HG03354 (cell line): ENCODE results near the gene PLXNA4.

Experiments used
- ATAC-seq: cut with Tn5 transposase; IDR thresholded peaks from one replicate; pipeline ENCODE4 v1.9.1; 2021; ENCODE audit warnings: mild to moderate bottlenecking; ENCODE audit not compliant: unreplicated experiment, poor library complexity, severe bottlenecking

The PLXNA4 gene

GRCh38 chr7:132158166-132158565, 418.1 kb downstream of the PLXNA4 start:
- ATAC-seq = no peak

- no peak for ATAC-seq
Observed at GRCh38 chr7:132155715-132156114, 420.6 kb downstream of the PLXNA4 start.

GRCh38 chr7:132154695-132155471, 421.4 kb downstream of the PLXNA4 start:
- no peak for ATAC-seq

- no peak for ATAC-seq
Observed at GRCh38 chr7:132154248-132154647, 422.0 kb downstream of the PLXNA4 start.

GRCh38 chr7:132152131-132152889, 424.0 kb downstream of the PLXNA4 start:
- no peak for ATAC-seq

- ATAC-seq = no peak
Observed at GRCh38 chr7:132150711-132151110, 425.6 kb downstream of the PLXNA4 start.

GRCh38 chr7:132149436-132150304, 426.6 kb downstream of the PLXNA4 start:
- no peak for ATAC-seq

GRCh38 chr7:132148876-132149275, 427.4 kb downstream of the PLXNA4 start:
- ATAC-seq = no peak

- ATAC-seq = no peak
Observed at GRCh38 chr7:132145466-132145865, 430.8 kb downstream of the PLXNA4 start.

GRCh38 chr7:132145063-132145462, 431.2 kb downstream of the PLXNA4 start:
- ATAC-seq = no peak

GRCh38 chr7:132142006-132142405, 434.3 kb downstream of the PLXNA4 start:
- ATAC-seq = no peak

GRCh38 chr7:132141109-132141508, 435.2 kb downstream of the PLXNA4 start:
- ATAC-seq = no peak

- ATAC-seq = no peak
Observed at GRCh38 chr7:132140341-132140740, 435.9 kb downstream of the PLXNA4 start.

- no peak for ATAC-seq
Observed at GRCh38 chr7:132138817-132139216, 437.5 kb downstream of the PLXNA4 start.

- ATAC-seq = no peak
Observed at GRCh38 chr7:132137681-132138080, 438.6 kb downstream of the PLXNA4 start.

- no peak for ATAC-seq
Observed at GRCh38 chr7:132135746-132136385, 440.4 kb downstream of the PLXNA4 start.

- no peak for ATAC-seq
Observed at GRCh38 chr7:132134814-132135445, 441.3 kb downstream of the PLXNA4 start.

- no peak for ATAC-seq
Observed at GRCh38 chr7:132133501-132133900, 442.8 kb downstream of the PLXNA4 start.

GRCh38 chr7:132131196-132131595, 445.1 kb downstream of the PLXNA4 start:
- ATAC-seq = no peak
